ENCODE measurements around the gene TTLL10.
A peak's percentile ranks its signal among the peaks of the same experiment; 100 is the strongest.

TTLL10 gene

DNA sequence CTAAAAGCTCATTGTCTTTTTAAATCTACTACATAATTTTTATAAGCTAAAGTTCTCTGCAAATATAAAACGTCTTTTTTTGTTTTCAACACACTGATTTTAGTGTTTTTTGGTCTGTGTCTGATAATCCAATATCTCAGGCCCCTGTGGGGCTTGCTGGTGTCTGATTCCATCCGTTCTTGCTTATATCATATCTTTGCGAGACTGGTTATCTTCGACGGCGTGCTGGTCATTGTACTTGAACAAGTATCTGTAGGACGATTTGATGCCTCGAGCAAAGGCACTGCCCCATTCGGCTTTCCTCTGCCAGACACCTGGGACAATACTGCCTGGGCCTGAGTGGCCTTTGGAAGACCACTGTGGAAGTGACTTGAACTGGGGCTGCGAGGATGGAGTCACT, 18.4 kb upstream of the TTLL10 start:
- FAIRE-seq (no peak), DNase-seq (ENCODE audit: insufficient read length, low spot score) (no peak)
- TF ChIP-seq TAF1 (IDR thresholded peaks at IDR 0.05; ENCODE audit: low read depth, low read length) (no peak), POLR2AphosphoS5 (IDR thresholded peaks at IDR 0.05; ENCODE audit: low read depth, low read length) (no peak), PAX5 (IDR thresholded peaks at IDR 0.05; ENCODE audit: insufficient read depth, low read length, severe bottlenecking) (no peak)

DNA sequence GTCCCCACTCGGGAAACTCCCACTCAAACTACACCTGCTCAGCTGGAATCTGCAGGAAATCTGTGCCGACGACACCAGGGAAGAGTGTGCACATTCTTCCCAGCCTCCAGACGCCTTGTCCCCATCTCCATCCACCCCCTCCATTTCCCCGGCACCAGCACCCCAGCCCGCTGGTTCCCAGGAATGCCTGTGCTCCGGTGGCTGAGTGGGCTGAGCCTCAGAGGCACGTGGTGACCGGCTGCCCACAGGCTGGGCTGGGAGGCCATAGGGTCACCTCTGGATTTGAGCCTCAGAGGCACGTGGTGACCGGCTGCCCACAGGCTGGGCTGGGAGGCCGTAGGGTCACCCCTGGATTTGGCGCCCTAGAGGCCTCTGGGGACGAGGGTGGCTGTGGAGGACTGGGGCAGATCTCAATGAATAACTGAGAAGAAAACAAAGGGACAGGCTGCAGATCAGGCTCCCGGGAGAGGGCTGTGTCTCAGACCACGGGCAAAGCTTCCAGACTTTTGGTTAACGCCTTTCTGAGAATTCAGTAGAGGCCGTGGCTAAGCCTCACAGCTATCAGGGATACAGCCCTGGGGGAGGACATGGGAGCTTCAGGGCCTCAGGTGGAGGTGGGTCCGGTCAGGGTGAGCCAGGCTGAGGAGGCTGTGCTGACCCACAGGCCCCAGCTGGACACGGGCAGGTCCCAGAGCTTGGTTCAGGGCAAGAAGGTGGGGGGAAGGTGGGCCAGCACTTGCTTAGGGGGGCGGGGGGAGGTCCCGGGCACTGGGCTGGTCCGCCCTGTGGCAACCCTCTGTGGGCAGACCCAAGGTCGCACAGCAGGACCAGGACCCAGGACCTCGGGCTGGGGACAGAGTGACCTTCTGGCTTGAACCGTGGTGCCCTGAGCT, 17.3 kb upstream of the TTLL10 start:
- FAIRE-seq (no peak), DNase-seq (ENCODE audit: insufficient read length, low spot score) (no peak)
- no peak for TF ChIP-seq POU2F2 (IDR thresholded peaks at IDR 0.05; ENCODE audit: low read depth, low read length)
- no peak for TF ChIP-seq SPI1 (IDR thresholded peaks at IDR 0.05; ENCODE audit: low read depth, low read length)
- no peak for TF ChIP-seq POLR2A (IDR thresholded peaks at IDR 0.05; ENCODE audit: low read depth, low read length)
- TF ChIP-seq POLR2AphosphoS5 (IDR thresholded peaks at IDR 0.05; ENCODE audit: low read depth, low read length) = no peak
- TF ChIP-seq TAF1 (IDR thresholded peaks at IDR 0.05; ENCODE audit: low read depth, low read length) = no peak
- no peak for TF ChIP-seq PAX5 (IDR thresholded peaks at IDR 0.05; ENCODE audit: insufficient read depth, low read length, severe bottlenecking)

DNA sequence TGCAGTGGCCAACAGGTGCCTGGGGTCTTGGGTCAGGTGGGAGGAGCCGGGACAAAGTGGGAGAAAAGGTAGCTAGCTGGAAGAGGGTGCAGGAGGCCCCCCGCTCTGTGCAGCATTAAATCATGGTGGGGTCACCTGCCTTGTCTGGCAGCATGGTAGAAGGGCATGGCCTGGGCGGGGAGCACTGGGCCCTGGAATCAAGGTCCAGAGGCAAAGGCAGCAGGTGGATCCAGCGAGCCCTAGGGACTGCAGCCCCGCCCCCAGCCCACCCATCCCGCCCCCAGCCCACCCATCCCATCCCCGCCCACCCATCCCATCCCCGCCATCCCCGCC, 16.7 kb upstream of the TTLL10 start:
- TF ChIP-seq POU2F2 (IDR thresholded peaks at IDR 0.05; ENCODE audit: low read depth, low read length) (no peak), TAF1 (IDR thresholded peaks at IDR 0.05; ENCODE audit: low read depth, low read length) (no peak), PAX5 (IDR thresholded peaks at IDR 0.05; ENCODE audit: insufficient read depth, low read length, severe bottlenecking) (no peak), SPI1 (IDR thresholded peaks at IDR 0.05; ENCODE audit: low read depth, low read length) (no peak), POLR2AphosphoS5 (IDR thresholded peaks at IDR 0.05; ENCODE audit: low read depth, low read length) (no peak), POLR2A (IDR thresholded peaks at IDR 0.05; ENCODE audit: low read depth, low read length) (no peak)
- no peak for FAIRE-seq
- no peak for DNase-seq (ENCODE audit: insufficient read length, low spot score)

DNA sequence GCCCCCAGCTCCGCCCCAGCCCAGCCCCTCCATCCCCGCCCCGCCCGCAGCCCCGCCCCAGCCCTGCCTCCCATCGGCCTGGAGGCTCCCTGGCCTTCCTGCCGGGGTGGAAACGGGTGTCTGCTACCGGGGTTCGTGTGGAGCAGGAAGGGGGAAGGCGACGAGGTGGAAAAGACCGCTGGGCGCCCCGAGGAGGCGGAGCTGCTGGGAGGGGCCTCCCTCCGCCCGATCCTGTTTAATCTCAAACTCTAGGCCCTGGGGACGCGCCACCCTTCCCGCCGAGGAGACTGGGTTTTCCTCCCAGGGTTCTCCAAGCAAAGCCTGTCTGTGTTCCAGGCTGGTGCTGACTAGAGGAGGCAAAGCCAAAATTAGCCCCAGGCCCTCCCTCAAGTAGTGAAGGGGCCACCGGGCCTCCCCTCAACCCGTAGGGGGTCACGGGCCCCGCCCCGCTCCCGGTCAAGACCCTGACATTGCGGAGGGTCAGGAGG, 16.2 kb upstream of the TTLL10 start:
- no peak for TF ChIP-seq POLR2A (IDR thresholded peaks at IDR 0.05; ENCODE audit: low read depth, low read length)
- no peak for TF ChIP-seq PAX5 (IDR thresholded peaks at IDR 0.05; ENCODE audit: insufficient read depth, low read length, severe bottlenecking)
- no peak for TF ChIP-seq TAF1 (IDR thresholded peaks at IDR 0.05; ENCODE audit: low read depth, low read length)
- no peak for TF ChIP-seq POU2F2 (IDR thresholded peaks at IDR 0.05; ENCODE audit: low read depth, low read length)
- no peak for TF ChIP-seq SPI1 (IDR thresholded peaks at IDR 0.05; ENCODE audit: low read depth, low read length)
- no peak for TF ChIP-seq POLR2AphosphoS5 (IDR thresholded peaks at IDR 0.05; ENCODE audit: low read depth, low read length)
- DNase-seq (ENCODE audit: insufficient read length, low spot score) (peak; percentile 95), FAIRE-seq (peak; percentile 50)

DNA sequence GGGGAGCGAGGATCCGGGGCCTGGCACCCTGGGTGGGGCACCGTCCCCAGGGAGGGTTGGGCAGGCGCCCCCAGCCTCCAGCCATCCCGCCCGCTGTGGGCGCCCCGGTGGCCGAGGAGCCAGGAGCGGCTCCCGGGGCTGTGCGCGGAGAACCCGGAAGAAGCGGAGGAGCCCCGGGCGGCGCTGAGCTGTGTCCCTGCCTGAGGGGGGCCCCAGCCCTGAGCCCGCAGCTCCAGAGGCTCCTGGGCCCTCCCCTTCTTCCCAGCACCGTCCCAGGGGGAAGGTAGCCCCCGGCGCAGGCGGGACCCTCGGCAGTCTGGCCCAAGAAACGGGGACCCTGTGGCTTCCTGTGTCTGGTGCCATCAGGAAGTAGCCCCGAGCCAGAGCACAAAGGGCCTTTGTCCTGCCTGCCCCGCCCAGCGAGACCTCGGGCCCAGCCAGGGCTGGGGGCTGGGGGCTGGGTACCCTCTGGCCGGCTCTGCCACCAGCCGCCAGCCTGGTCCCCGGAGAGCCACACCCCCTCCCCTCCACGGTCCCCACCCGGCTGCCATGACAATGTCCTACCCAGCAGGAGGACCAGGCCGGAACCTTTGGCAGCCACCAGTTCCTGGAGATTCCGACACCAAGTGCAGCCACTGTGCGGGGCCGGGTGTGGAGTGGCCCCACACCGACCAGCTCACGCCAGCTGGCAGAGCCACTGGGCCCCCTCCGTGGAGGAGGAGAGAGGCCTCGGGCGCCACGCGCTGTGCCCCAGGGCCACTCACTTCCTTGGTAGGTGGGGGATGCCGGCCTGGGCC, 15.6 kb upstream of the TTLL10 start:
- FAIRE-seq = peak; percentile 75
- TF ChIP-seq TAF1 (IDR thresholded peaks at IDR 0.05; ENCODE audit: low read depth, low read length) (0 out of 2 replicates have a peak, but pooled peaks have one; percentile 45), POLR2A (IDR thresholded peaks at IDR 0.05; ENCODE audit: low read depth, low read length) (no peak)
- DNase-seq (ENCODE audit: insufficient read length, low spot score) = peak; percentile 91

DNA sequence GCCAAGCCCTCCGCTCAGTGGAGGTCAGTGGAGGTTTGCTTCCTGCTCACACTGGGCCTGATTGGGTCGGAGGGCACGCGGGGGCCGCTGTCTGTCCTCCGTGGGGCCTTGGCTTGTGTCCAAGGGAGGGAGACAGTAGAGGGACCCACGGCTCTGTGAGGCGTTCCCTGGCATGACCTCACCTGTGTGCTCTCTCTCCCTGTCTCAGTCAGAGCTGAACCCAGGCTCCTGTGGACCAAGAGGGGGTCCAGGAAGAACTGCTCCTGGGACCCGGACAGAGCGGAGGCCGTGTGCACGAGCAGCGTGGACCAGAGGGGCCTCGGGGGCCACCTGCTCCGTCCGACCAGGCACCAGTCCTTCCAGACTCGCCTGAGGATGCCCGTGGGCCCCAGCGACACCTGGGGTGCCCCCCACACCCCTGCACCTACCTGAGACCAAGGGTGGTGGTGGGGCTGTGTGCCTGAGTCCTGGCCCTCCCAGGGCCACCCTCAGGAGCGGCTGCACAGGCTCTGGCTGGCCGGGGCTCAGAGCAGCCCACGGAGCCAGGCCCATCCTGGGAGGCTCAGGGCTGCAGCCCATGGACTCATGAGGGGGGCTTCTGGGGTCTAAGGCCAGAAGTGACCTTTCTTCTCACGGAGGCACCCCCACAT, 13.3 kb upstream of the TTLL10 start:
- no peak for TF ChIP-seq SPI1 (IDR thresholded peaks at IDR 0.05; ENCODE audit: low read depth, low read length)
- no peak for TF ChIP-seq PAX5 (IDR thresholded peaks at IDR 0.05; ENCODE audit: insufficient read depth, low read length, severe bottlenecking)
- no peak for TF ChIP-seq POU2F2 (IDR thresholded peaks at IDR 0.05; ENCODE audit: low read depth, low read length)
- no peak for TF ChIP-seq POLR2A (IDR thresholded peaks at IDR 0.05; ENCODE audit: low read depth, low read length)
- no peak for TF ChIP-seq POLR2AphosphoS5 (IDR thresholded peaks at IDR 0.05; ENCODE audit: low read depth, low read length)
- TF ChIP-seq TAF1 (IDR thresholded peaks at IDR 0.05; ENCODE audit: low read depth, low read length) = no peak
- no peak for FAIRE-seq
- no peak for DNase-seq (ENCODE audit: insufficient read length, low spot score)

DNA sequence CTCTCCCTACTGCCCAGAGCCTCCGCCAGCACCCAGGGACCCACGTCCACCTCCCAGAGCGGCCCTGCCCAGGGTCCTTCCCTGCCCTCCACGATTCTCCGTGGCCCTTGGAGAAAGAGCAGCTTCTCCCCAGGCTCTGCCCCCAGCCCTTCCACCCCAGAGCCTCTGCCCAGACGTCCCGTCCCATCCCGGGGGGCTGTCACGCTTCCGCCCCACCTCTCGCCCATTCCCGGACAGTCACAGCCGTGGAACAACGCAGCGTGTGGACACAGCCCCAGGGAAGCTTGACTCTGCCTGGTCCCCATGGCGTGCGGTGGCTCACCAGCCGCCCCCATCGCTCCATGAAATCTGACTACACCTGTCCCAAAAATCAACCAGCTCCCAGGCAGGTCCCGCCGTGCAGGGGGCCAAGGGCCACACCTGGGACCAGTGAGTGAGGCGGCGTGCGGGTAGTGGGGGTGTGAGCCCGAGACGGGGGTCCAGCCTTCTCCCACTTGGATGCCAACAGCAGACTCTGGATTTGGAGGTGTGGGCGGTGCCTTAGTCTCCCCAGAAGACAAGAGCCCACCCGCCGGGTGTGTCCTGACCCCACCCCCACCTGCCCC, 12.5 kb upstream of the TTLL10 start:
- DNase-seq (ENCODE audit: insufficient read length, low spot score) (no peak), FAIRE-seq (no peak)
- TF ChIP-seq PAX5 (IDR thresholded peaks at IDR 0.05; ENCODE audit: insufficient read depth, low read length, severe bottlenecking) = no peak
- no peak for TF ChIP-seq TAF1 (IDR thresholded peaks at IDR 0.05; ENCODE audit: low read depth, low read length)
- TF ChIP-seq POLR2A (IDR thresholded peaks at IDR 0.05; ENCODE audit: low read depth, low read length) = no peak
- no peak for TF ChIP-seq POLR2AphosphoS5 (IDR thresholded peaks at IDR 0.05; ENCODE audit: low read depth, low read length)
- no peak for TF ChIP-seq SPI1 (IDR thresholded peaks at IDR 0.05; ENCODE audit: low read depth, low read length)

DNA sequence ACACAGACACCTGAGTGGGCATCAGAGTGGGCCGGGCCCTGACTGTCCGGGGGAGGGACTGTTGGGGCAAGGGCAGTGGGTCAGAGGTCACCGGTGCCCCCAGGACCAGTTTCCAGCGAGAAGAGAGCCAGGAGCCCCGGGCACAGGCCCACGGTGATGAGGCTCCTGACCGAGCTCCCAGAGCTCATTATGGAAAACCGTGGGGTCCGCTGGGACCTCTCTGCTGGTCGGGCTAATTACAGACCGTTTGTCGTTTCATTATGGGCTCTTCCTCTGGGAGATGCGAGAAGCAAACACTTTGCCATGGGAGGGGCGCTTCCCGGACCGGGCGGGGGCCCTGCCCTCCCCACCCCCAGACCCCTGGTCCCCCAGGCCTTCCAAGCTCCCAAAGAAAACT, 12.0 kb upstream of the TTLL10 start:
- FAIRE-seq (no peak), DNase-seq (ENCODE audit: insufficient read length, low spot score) (no peak)
- no peak for TF ChIP-seq POLR2A (IDR thresholded peaks at IDR 0.05; ENCODE audit: low read depth, low read length)
- no peak for TF ChIP-seq POLR2AphosphoS5 (IDR thresholded peaks at IDR 0.05; ENCODE audit: low read depth, low read length)
- no peak for TF ChIP-seq POU2F2 (IDR thresholded peaks at IDR 0.05; ENCODE audit: low read depth, low read length)
- TF ChIP-seq TAF1 (IDR thresholded peaks at IDR 0.05; ENCODE audit: low read depth, low read length) = no peak
- TF ChIP-seq SPI1 (IDR thresholded peaks at IDR 0.05; ENCODE audit: low read depth, low read length) = no peak
- TF ChIP-seq PAX5 (IDR thresholded peaks at IDR 0.05; ENCODE audit: insufficient read depth, low read length, severe bottlenecking) = no peak
